ENCODE results near the gene MEPCE. TPM values are rescaled to one million over a fixed set of nuclear protein-coding genes. Genes with fewer than 3 reads are reported as not detected.

Gene MEPCE
- total RNA-seq, 1 experiment from 2014 or later = 72.1 TPM

- in situ Hi-C loops (cut with HindIII; ENCODE audit: low pct_unique_long_range_greater_than_20kb, low sequenced_read_pairs) = no loop called here
- intact Hi-C loops (cut with micrococcal nuclease; ENCODE audit: unreplicated experiment) = no loop called here
- ChIA-PET POLR2A (no interaction called here), CTCF (no interaction called here)
- Histone ChIP-seq H3K27me3 (ENCODE audit: control insufficient read depth, insufficient read depth, low read length) (no peaks in the 10 kb centered on the region), H3K9me3 (ENCODE audit: control insufficient read depth, insufficient read depth, low read depth, low read length) (no peaks in the 10 kb centered on the region), H3K4me1 (ENCODE audit: control insufficient read depth, insufficient read depth, low read length) (peaks cover 13% of the 10 kb centered on the region), H3K36me3 (ENCODE audit: control insufficient read depth, insufficient read depth, low read length) (no peaks in the 10 kb centered on the region; the same call in 1 of the 2 replicates), H3K4me3 (ENCODE audit: low read depth in 2 of 2, low read length in 2 of 2) (no peak overlapping the region), H3K27ac (ENCODE audit: low read length) (no peak overlapping the region)
- ATAC-seq (no peak), DNase-seq (ENCODE audit: low read depth, low spot score) (no peak)
- no TSS peak for BruUV-seq (replicated peaks)
- TF ChIP-seq POLR2AphosphoS5 (IDR thresholded peaks at IDR 0.05; ENCODE audit: low read depth, low read length) = no peak
- no peak for TF ChIP-seq SIN3A (IDR thresholded peaks at IDR 0.05; ENCODE audit: borderline replicate concordance, insufficient read depth, low read depth, low read length)
- TF ChIP-seq TCF7L2 (IDR thresholded peaks at IDR 0.05; ENCODE audit: low read depth, low read length) = no peak
- no peak for TF ChIP-seq REST (IDR thresholded peaks at IDR 0.05; ENCODE audit: insufficient read depth in 1 of 2, low read depth in 2 of 2, low read length in 1 of 2)
- no peak for TF ChIP-seq CTCF (IDR thresholded peaks at IDR 0.05)
These were observed 3.1 kb upstream of the MEPCE start for GRCh38 chr7:100426516-100426915.

- no peaks in the 10 kb centered on the region for H3K27me3 ChIP-seq (ENCODE audit: control insufficient read depth, insufficient read depth, low read length)
- POLR2A ChIA-PET = interaction anchor here (1.0 kb wide), 1 partner anchor 9 kb away, joined by 6 read pairs; the partner anchor contains the start of gene PPP1R35
- CTCF ChIA-PET = no interaction called here
- H3K4me3 ChIP-seq (ENCODE audit: low read depth in 2 of 2, low read length in 2 of 2) = peak overlapping the region; percentile 66 to 92
- intact Hi-C loops (cut with micrococcal nuclease; ENCODE audit: unreplicated experiment) = no loop called here
- in situ Hi-C loops (cut with HindIII; ENCODE audit: low pct_unique_long_range_greater_than_20kb, low sequenced_read_pairs) = no loop called here
- DNase-seq (ENCODE audit: low read depth, low spot score) (no peak), ATAC-seq (no peak)
- peak overlapping the region; percentile 98 for H3K27ac ChIP-seq (ENCODE audit: low read length)
- TF ChIP-seq SIN3A (IDR thresholded peaks at IDR 0.05; ENCODE audit: borderline replicate concordance, insufficient read depth, low read depth, low read length) (no peak), TCF7L2 (IDR thresholded peaks at IDR 0.05; ENCODE audit: low read depth, low read length) (no peak), CTCF (IDR thresholded peaks at IDR 0.05) (no peak), REST (IDR thresholded peaks at IDR 0.05; ENCODE audit: insufficient read depth in 1 of 2, low read depth in 2 of 2, low read length in 1 of 2) (no peak), POLR2AphosphoS5 (IDR thresholded peaks at IDR 0.05; ENCODE audit: low read depth, low read length) (no peak)
- H3K9me3 ChIP-seq (ENCODE audit: control insufficient read depth, insufficient read depth, low read depth, low read length) = no peaks in the 10 kb centered on the region
- no peaks in the 10 kb centered on the region; the same call in 1 of the 2 replicates for H3K36me3 ChIP-seq (ENCODE audit: control insufficient read depth, insufficient read depth, low read length)
- no TSS peak for BruUV-seq (replicated peaks)
- peaks cover 25% of the 10 kb centered on the region for H3K4me1 ChIP-seq (ENCODE audit: control insufficient read depth, insufficient read depth, low read length)
These were observed 1.9 kb upstream of the MEPCE start for GRCh38 chr7:100427762-100428198.
